Karpas-422 (cell line): ENCODE measurements around the gene RCOR3. TPM values are rescaled to one million over a fixed set of nuclear protein-coding genes. Genes with fewer than 3 reads are reported as not detected.

Source experiments
- DNase-seq: peaks from one replicate; pipeline ENCODE4 v3.0.0-alpha.2; 2015
- H2AFZ ChIP-seq: fragments of 200-600 bp; sonication (generic); 2 replicates; pipeline ENCODE4 v1.6.1; 2014; ENCODE audit warnings: antibody characterized with exemption, low read length, mixed read lengths
- H3K27ac ChIP-seq: fragments of 200-600 bp; sonication (generic); 2 replicates; pipeline ENCODE4 v1.5.1; 2014; ENCODE audit warnings: mild to moderate bottlenecking, low read length, moderate library complexity
- H3K27me3 ChIP-seq: fragments of 200-600 bp; sonication (generic); 2 replicates; pipeline ENCODE4 v1.6.1; 2014; ENCODE audit warnings: low read length, mixed read lengths
- H3K36me3 ChIP-seq: fragments of 200-600 bp; sonication (generic); 2 replicates; pipeline ENCODE4 v1.6.1; 2014; ENCODE audit warnings: low read length, mixed read lengths; ENCODE audit not compliant: insufficient read depth
- H3K4me1 ChIP-seq: fragments of 200-600 bp; sonication (generic); 2 replicates; pipeline ENCODE4 v1.6.1; 2014; ENCODE audit warnings: mild to moderate bottlenecking, low read length, mixed read lengths
- H3K4me2 ChIP-seq: fragments of 200-600 bp; sonication (generic); 2 replicates; pipeline ENCODE4 v1.6.1; 2014; ENCODE audit warnings: low read length, low read depth, mild to moderate bottlenecking; ENCODE audit not compliant: poor library complexity, severe bottlenecking
- H3K4me3 ChIP-seq: fragments of 200-600 bp; sonication (generic); 2 replicates; pipeline ENCODE4 v1.5.1; 2014; ENCODE audit warnings: mild to moderate bottlenecking, antibody characterized with exemption, low read length, mixed read lengths
- H3K79me2 ChIP-seq: fragments of 200-600 bp; sonication (generic); 2 replicates; pipeline ENCODE4 v1.6.1; 2014; ENCODE audit warnings: mild to moderate bottlenecking, low read length, mixed read lengths
- H3K9ac ChIP-seq: fragments of 200-600 bp; sonication (generic); 2 replicates; pipeline ENCODE4 v1.6.0; 2014; ENCODE audit warnings: low read length
- H3K9me2 ChIP-seq: fragments of 200-600 bp; sonication (generic), shearing (Covaris generic); replicated peaks from 2 replicates; pipeline ENCODE4 v1.6.0; 2014; ENCODE audit warnings: mild to moderate bottlenecking, low read length, moderate library complexity; ENCODE audit not compliant: insufficient read depth
- H3K9me3 ChIP-seq: fragments of 300-700, 200-600 bp; sonication (generic); 2 replicates; pipeline ENCODE4 v1.6.1; 2014; ENCODE audit warnings: low read length, mixed read lengths
- H4K20me1 ChIP-seq: fragments of 200-600 bp; sonication (generic); 2 replicates; pipeline ENCODE4 v1.6.1; 2014; ENCODE audit warnings: mild to moderate bottlenecking, antibody characterized with exemption, low read length, low read depth; ENCODE audit not compliant: insufficient read depth
- total RNA-seq: library from RNA; depleted of rRNA; stranded (reverse); fragments of >200 nt; shearing (Covaris generic); gene quantifications from 2 replicates; pipeline ENCODE4 v1.2.3, GENCODE V29; 2014; ENCODE audit warnings: low replicate concordance

The RCOR3 gene
- total RNA-seq, 1 experiment from 2014 or later: 43.0 TPM

- Histone ChIP-seq H4K20me1 (no peaks in the 10 kb centered on the region), H3K27ac (no peak overlapping the region), H3K27me3 (no peaks in the 10 kb centered on the region), H3K4me3 (no peak overlapping the region), H3K4me1 (no peaks in the 10 kb centered on the region), H3K36me3 (peaks cover 38% of the 10 kb centered on the region; the same call in 1 of the 2 replicates), H3K9me2 (no peaks in the 10 kb centered on the region), H3K4me2 (no peak overlapping the region), H3K9ac (no peak overlapping the region), H3K79me2 (peaks cover 60% of the 10 kb centered on the region), H3K9me3 (no peaks in the 10 kb centered on the region), H2AFZ (no peak overlapping the region)
- no peak for DNase-seq
These were observed 8.2 kb downstream of the RCOR3 start for GRCh38 chr1:211267204-211267857.

GRCh38 chr1:211279340-211279739 is 20.2 kb downstream of the RCOR3 start:
- Histone ChIP-seq H3K9me3 (no peaks in the 10 kb centered on the region), H3K9me2 (no peaks in the 10 kb centered on the region), H3K4me3 (no peak overlapping the region), H3K36me3 (peaks cover 64% of the 10 kb centered on the region), H3K4me2 (no peak overlapping the region), H3K79me2 (peaks cover 37% of the 10 kb centered on the region), H3K9ac (no peak overlapping the region), H4K20me1 (no peaks in the 10 kb centered on the region), H3K4me1 (no peaks in the 10 kb centered on the region), H3K27ac (no peak overlapping the region), H2AFZ (no peak overlapping the region), H3K27me3 (no peaks in the 10 kb centered on the region)
- DNase-seq: no peak

- Histone ChIP-seq H3K27me3 (no peaks in the 10 kb centered on the region), H3K9ac (no peak overlapping the region), H3K4me2 (no peak overlapping the region), H3K36me3 (peaks cover 63% of the 10 kb centered on the region), H3K79me2 (peaks cover 40% of the 10 kb centered on the region), H3K4me1 (no peaks in the 10 kb centered on the region), H3K9me3 (no peaks in the 10 kb centered on the region), H4K20me1 (no peaks in the 10 kb centered on the region), H3K27ac (no peak overlapping the region), H3K9me2 (no peaks in the 10 kb centered on the region), H2AFZ (no peak overlapping the region), H3K4me3 (no peak overlapping the region)
- DNase-seq: no peak
These were observed 21.7 kb downstream of the RCOR3 start for GRCh38 chr1:211280910-211281309.

DNA sequence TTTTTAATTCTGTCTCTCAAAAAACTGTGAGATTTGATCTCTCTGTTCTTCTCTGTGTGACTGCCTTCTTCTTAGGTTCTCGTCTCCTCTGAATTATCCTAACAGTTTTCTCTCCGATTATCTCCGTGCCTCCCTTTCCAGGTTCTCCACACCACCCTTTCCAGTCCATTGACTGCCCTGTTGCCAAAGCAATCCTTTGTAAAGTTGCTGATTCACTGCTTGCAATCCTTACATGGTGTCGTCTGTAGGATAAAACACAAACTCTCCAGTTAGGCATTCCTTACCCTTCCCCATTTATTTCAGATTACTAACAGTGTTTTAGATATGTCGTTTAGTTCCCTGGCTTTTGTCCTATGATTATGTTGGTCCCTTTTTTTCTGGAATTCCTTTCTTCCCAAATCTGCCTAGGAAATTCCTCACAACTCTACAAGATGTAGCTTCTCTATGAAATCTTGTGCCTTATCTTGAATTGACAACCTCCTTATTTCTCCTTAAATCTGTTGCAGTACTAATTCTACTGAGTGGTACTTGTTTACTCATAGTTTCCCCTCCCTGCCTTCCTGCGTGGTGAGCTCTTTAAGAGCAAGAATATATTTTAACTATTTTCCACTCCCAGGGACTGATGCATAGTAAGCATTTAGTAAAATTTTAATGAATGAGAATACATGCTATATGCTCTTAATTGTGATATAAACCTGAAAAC is 22.3 kb downstream of the RCOR3 start:
- H3K27me3 ChIP-seq: no peaks in the 10 kb centered on the region

DNA sequence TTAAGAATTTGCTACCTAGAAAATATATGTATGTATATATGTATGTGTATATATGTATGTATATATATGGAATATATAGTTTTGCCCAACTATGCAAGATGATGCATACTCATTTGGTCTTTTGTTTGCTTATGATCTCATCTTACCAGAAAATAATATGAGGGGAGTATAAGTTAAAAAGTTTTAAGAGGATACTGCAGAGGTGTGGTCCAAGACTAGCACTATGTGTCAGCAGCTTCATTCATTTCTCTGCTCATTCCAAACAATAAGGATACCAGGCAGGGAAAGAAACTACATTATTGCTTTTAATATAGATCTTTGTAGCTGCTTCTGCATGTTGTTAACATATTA is 22.8 kb downstream of the RCOR3 start:
- Histone ChIP-seq H3K9me3 (no peaks in the 10 kb centered on the region), H3K4me1 (peaks cover 5% of the 10 kb centered on the region), H3K79me2 (peaks cover 45% of the 10 kb centered on the region), H3K27me3 (no peaks in the 10 kb centered on the region), H3K4me2 (no peak overlapping the region), H3K36me3 (peaks cover 64% of the 10 kb centered on the region), H3K4me3 (no peak overlapping the region), H2AFZ (no peak overlapping the region), H3K9me2 (no peaks in the 10 kb centered on the region), H3K9ac (no peak overlapping the region), H3K27ac (no peak overlapping the region), H4K20me1 (no peaks in the 10 kb centered on the region)
- no peak for DNase-seq

More for the DNA sequence above, 22.3 kb downstream of the RCOR3 start:
- no peak overlapping the region for H3K4me2 ChIP-seq
- no peak overlapping the region for H3K4me3 ChIP-seq
- no peaks in the 10 kb centered on the region for H3K9me3 ChIP-seq
- DNase-seq: no peak
- H3K9me2 ChIP-seq: no peaks in the 10 kb centered on the region
- peaks cover 39% of the 10 kb centered on the region for H3K79me2 ChIP-seq
- no peaks in the 10 kb centered on the region for H4K20me1 ChIP-seq
- H3K27ac ChIP-seq: no peak overlapping the region
- no peak overlapping the region for H3K9ac ChIP-seq
- no peak overlapping the region for H2AFZ ChIP-seq
- H3K4me1 ChIP-seq: no peaks in the 10 kb centered on the region
- H3K36me3 ChIP-seq: peaks cover 60% of the 10 kb centered on the region

DNA sequence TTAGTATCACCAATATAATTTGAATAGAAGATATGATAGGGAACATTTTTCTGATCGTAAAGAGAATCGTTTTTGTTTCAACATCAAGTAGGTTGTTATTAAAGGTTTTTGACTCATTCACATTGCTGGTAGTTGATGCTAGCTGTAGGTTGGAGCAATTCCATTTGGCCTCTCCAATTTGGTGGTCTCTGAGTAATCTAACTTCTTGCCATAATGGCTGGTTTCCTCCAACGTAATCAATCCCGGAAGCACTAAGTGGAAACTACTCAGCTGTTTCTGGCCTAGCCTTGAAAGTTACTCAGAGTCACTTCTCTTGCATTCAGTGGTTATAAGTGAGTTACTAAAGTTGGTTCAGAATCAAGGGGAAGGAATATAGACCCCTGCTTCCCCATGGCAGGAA is 26.0 kb downstream of the RCOR3 start:
- H3K9ac ChIP-seq: no peak overlapping the region
- H3K36me3 ChIP-seq: peaks cover 64% of the 10 kb centered on the region
- H3K4me3 ChIP-seq: no peak overlapping the region
- no peak overlapping the region for H3K4me2 ChIP-seq
- peaks cover 7% of the 10 kb centered on the region for H3K4me1 ChIP-seq
- peaks cover 52% of the 10 kb centered on the region for H3K79me2 ChIP-seq
- no peaks in the 10 kb centered on the region for H4K20me1 ChIP-seq
- DNase-seq: no peak
- no peaks in the 10 kb centered on the region for H3K9me2 ChIP-seq
- no peak overlapping the region for H3K27ac ChIP-seq
- H3K9me3 ChIP-seq: no peaks in the 10 kb centered on the region
- no peak overlapping the region for H2AFZ ChIP-seq
- H3K27me3 ChIP-seq: no peaks in the 10 kb centered on the region

DNA sequence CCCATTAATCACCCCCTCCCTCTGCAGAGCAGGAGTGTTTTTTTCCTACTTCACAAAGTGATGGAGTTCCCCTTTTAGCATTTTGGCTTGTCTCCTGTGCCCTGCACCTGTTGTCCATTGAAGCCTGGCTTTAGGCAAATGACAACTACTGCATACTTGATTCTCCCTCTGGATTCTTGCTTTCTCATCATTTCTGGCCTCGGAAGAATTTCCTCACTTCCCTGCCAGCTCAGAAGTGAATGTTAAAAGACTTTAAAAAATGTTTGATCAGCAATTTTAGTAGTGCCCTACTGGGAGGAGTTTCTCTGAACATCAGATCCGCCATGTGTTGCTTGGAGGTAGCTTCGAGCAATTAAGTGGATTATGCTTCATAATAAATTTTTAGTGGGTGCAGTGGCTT is 28.1 kb downstream of the RCOR3 start:
- Histone ChIP-seq H3K9me2 (no peaks in the 10 kb centered on the region), H3K9me3 (no peaks in the 10 kb centered on the region), H3K4me3 (no peak overlapping the region), H3K36me3 (peaks cover 65% of the 10 kb centered on the region; the same call in 1 of the 2 replicates), H3K4me2 (no peak overlapping the region), H3K27ac (no peak overlapping the region), H3K27me3 (no peaks in the 10 kb centered on the region), H3K79me2 (peaks cover 50% of the 10 kb centered on the region), H3K4me1 (peaks cover 7% of the 10 kb centered on the region), H3K9ac (no peak overlapping the region), H4K20me1 (no peaks in the 10 kb centered on the region), H2AFZ (no peak overlapping the region)
- no peak for DNase-seq

DNA sequence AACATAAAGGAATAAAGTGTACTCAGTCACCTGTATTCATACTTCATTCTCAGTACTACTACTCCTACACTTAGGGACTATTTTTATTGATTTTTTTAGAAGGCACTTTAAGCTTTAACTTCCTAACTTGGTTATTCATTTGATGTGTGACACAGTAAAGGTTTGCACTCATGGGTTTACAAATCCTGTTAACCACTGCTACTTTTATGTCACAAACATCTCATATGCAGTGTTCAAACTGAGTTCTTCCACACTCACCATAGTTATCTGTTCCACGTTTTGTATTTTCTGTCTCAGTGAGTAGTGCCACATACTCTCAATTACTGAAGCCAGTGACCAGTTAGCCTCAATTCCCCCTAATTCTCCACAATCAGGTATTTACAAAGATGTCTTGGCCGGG is 33.2 kb downstream of the RCOR3 start:
- H3K36me3 ChIP-seq: peaks cover 72% of the 10 kb centered on the region

More for the DNA sequence above, 33.2 kb downstream of the RCOR3 start:
- Histone ChIP-seq H3K9me2 (no peaks in the 10 kb centered on the region), H3K4me3 (no peak overlapping the region), H3K4me2 (no peak overlapping the region), H4K20me1 (no peaks in the 10 kb centered on the region), H3K4me1 (no peaks in the 10 kb centered on the region), H3K27me3 (no peaks in the 10 kb centered on the region), H2AFZ (no peak overlapping the region), H3K79me2 (peaks cover 48% of the 10 kb centered on the region), H3K9ac (no peak overlapping the region), H3K27ac (no peak overlapping the region), H3K9me3 (no peaks in the 10 kb centered on the region)
- no peak for DNase-seq
